Stimulated activated CD8-positive, alpha-beta memory T cell treated with anti-CD3 and anti-CD28 coated beads, Interleukin-12 subunit alpha, Interleukin-12 subunit beta, amount 100 ng/mL, for 1 hour (primary cell): Measurements from ENCODE around the gene ARMC9.

Experiments used
- DNase-seq: peaks from one replicate; pipeline ENCODE4 v3.0.0-alpha.2; 2020; ENCODE audit warnings: low read depth

Gene ARMC9

DNA sequence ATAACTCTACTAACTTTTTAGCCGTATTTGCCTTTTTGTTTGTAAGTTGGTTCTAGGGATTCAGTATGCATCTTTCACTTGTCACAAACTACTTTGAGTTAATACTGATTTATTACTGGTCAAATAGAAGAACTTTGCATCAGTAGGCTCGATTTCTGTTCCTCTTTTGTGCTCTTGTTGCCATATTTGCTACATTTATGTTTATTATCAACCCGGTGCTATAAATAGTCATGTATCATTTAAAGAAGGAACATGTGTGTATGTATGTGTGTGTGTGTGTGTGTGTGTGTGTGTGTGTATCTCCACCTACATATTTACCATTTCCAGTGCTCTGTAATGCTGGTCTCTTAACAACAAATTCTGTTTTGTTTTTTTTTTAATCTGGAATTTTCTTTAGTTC is 117.5 kb downstream of the ARMC9 start:
- no peak for DNase-seq

DNA sequence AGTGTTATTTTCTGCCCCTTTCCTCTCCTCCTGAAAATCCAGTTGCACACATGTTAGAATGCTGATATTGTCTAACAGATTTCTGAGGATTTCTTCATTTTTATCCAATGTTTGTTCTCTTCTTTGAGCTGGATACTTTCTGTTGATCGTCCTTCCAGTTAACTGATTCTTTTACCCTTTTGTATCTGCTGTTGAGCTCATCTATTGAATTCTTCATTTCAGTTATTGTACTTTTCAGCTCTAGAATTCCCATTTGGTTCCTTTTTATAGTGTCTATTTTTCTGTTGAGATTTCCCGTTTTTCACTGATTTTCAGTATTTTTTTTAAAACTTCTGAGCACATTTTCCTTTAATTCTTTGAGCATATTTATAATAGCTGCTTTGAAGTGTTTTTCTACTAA is 119.1 kb downstream of the ARMC9 start:
- no peak for DNase-seq

DNA sequence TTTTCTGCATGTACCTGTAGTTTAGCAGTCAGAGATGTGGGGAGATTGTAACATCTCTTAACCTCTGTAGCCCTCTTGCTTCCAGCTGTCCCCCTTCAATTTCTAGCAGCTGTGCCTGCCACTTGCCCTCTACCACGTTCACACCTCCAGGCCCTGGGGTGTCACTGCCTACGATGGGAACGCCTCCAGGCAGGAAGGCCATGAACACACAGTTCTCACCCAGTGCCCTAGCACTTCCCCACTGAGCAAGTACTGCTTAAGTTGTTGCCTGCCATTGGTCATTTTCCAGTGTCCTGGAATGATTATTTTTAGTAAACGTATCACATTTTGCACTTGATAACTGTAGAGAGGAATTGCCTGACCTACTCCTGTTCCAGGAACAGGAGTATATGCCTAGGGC is 120.0 kb downstream of the ARMC9 start:
- no peak for DNase-seq

DNA sequence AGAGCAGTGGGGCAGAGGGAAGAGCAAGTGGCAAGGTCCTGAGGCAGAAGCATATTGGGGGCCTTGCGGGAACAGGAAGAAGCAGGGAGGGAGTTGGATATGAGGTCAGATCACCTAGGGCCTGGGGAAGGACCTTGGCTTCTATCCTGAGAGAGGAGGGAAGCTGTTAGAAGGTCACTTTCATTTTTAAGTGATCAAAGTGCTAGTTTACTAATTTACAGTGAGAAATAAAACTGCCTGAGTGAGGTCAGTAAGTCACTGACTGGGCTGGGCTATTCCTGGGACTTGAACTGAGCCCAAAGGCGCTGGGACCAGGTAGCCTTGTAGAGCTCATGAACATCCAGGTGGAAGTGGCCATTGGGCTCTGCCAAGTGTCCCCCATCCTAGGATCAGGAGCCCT is 120.5 kb downstream of the ARMC9 start:
- no peak for DNase-seq

DNA sequence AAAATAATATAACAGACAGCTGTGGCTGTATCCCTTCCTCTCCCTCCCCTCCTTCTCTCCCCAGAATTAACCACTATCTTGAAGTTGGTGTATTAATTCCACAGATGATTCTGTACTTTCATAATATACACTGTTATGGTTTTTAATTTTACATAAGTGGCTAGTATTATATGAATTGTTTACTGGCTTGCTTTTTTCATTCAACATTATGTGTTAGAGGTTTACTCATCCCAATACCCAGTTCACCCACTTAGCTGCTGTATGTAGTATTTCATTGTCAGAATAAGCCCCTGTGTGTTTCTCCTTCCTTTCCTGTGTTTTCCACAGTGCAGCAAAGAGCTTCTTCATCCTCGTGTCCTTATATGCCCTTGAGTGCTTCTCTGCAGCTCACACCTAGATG is 121.4 kb downstream of the ARMC9 start:
- no peak for DNase-seq

DNA sequence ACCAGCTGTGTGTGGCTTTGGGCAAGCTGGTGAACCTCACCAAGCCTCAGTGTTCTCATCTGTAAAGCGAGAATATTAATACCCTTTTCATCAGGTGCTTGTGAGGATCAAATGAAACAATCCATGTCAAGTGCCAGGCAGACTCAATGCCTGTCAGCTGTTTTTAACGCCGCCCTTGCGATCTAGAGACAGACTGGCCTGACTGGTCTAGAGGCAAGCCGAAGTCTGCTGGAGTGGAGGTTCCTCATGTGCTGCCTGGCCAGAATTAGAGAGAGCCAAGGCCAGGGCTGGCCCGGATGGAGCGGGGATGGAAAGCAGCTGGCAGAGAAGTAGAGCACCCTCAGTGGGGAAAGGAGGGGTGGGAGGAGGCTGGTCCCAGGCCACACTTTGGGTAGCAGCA is 122.6 kb downstream of the ARMC9 start:
- DNase-seq = no peak

DNA sequence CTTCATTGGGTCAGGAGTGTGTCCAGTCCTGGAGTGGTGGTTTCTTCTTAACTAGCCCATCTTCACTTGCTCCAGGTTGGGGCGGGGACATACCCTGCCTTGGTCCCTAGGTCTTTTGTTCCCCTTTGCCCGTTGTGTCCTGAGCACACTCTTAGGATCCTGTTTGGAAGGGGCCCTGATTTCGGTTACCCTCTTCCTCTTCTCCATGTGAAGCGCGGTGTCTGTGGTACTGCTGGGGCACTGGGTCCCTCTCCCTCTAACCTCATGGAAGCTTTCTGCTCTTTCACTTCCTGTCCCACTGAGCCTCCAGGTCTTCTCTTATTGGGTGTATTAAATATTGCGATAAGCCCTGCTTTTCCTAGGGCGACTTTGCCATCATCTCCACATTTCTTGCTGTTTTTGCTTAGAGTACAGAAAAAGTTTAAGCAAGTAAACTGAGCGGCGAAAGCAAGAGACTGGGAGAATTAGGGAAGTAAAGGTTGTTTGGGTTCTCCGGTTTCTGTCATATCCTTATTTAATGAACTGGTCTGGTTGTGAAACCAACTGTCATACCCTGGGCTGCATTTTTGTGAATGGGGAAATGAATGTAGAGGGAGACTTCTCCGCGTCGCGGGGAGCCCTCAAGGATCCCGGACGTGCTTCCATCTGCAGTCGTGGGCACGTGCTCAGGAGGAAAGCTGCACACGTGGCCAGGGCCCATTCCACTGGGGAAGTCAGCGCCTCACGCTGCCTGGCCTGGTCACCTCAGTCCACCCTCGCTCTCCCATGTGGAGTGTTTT is 123.3 kb downstream of the ARMC9 start:
- no peak for DNase-seq

DNA sequence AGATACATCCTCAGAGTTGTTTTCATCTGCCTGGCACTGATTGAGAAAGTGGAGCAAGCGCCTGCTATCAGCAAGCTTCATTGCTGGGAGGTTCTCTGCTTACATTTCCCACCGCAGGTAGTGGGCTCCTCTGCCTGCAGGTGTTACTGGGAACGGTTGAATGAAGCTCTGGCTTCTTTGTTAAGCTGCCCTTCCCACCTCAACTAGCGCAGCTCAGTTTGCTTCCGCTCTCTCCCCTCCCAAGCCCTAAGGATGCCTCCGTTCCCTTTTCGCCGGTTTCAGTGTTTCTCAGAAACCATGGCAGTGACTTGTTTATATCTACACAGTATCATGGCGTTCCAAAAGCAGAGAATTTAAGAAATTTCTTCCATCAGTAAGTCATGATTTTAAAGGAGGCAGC is 124.9 kb downstream of the ARMC9 start:
- no peak for DNase-seq

DNA sequence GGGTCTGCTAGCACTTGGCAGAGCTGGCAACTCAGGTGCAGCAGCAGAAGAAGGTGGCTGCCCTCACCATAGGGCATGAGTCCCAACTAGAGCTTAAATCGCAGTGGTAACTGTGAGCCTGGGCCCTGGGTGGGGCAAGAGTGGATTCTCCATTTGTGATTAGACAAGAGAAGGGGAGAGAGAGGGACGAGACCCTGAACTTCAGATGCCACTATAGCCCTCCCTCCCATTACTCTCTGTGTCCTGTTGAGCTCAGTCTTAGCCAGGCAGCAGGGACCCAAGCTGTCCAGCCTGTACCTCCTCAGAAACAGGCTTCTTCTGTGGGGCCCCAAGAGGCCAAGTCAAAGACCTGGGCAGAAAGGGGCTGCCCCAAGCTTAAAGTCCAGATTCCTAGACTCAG is 127.4 kb downstream of the ARMC9 start:
- DNase-seq = no peak

DNA sequence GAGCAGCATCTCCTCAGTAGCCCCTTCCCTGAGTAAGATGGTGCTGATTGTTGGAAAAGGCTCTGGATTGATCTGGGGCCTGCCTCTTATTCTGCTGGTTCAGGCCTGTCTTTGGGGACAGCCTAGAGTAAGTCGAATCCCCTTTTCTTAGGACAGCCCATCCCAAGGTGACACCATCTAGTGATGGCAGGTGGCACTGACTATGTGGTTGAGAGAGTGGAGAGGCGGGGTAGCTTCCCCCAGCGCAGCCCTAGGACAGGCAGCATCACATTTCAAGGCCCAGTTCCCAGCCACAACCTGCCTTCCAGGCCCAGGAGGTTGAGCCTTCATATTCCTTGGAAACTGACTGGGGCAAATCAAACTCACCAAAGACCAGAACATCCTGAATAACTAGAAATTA is 128.0 kb downstream of the ARMC9 start:
- DNase-seq = no peak

DNA sequence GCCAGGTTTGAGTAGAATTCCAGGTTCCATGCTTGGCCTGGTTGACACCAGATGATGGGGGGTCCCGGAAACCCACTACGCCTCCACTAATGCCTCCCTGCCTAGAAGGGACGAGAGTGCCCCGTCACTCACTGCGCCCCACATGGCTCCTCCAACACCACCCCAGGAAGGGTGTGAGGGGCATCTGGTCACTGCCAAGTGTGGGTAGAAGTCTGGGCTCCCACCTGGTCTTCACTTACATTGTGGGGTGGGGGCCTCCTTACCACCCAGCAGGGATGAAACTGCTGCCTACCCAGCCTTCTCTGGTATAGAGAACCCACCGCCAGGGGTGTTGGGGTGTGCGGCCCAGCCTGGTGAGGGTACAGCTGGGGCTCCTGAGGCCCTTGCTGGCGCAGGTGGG is 131.9 kb downstream of the ARMC9 start:
- DNase-seq = no peak

DNA sequence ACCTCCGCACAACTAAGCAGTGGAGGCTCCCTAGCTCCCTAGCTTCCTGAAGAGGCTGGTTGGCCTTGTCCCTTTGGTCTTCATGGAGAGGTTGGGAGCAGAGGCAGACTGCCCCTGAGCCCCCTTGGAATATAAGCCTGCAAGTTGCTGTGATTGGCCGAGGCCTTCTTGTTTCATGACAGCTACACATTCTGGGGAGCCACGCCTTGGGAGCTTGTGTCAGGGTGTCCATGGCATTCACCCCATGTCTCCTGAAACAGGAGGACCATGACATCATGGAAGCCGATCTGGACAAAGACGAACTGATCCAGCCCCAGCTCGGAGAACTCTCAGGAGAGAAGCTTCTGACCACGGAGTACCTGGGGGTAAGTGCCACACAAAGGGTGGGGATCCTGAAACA is 133.1 kb downstream of the ARMC9 start:
- no peak for DNase-seq

DNA sequence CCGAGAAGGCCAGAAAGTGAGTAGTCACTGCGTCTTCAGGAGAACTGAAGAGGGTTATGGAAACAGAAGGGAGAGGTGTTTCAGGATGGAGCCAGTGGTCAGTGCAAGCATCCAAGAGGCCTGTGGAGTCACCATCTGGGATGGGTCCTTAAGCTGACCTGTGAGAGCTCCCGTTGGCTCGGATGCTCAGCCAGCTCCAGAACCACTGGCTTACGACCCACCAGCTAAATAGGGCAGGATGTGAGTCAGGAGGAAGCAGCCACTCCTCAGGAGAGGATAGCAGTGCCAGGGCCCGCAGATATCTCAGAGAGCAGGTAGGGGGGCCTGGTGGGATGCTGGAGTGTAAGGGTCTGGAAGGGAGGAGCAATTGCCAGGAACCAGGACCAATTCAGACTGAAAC is 134.0 kb downstream of the ARMC9 start:
- no peak for DNase-seq

DNA sequence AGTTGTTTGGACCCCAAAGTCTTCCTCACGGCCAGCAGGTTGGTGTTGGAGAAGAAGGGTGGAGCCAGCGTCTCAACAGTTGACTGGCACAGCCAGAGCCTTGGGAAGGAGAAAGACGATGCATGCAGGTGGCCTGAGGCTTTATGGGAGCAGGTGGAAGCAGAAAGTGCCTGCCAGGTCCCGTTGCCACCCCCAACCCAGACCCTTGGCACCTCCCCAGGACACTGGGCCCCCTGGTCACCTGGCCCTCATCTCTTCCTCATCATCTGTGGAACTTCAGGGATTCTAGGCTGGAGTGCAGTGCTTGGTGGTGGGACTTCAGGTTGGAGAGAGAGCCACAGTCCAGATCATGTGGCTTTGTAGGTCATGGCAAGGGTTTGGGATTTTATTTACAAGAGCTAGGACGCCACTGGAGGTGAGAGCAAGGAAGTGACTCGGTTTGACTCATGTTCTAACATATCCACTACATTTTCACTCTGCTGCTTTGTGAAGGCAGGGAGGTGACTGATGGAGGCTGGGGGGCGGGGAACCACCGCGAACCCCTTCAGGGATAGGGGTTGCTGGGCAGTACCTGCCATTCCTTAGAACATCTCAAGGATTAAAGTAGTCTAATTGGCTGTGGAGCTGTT is 134.6 kb downstream of the ARMC9 start:
- DNase-seq = no peak

DNA sequence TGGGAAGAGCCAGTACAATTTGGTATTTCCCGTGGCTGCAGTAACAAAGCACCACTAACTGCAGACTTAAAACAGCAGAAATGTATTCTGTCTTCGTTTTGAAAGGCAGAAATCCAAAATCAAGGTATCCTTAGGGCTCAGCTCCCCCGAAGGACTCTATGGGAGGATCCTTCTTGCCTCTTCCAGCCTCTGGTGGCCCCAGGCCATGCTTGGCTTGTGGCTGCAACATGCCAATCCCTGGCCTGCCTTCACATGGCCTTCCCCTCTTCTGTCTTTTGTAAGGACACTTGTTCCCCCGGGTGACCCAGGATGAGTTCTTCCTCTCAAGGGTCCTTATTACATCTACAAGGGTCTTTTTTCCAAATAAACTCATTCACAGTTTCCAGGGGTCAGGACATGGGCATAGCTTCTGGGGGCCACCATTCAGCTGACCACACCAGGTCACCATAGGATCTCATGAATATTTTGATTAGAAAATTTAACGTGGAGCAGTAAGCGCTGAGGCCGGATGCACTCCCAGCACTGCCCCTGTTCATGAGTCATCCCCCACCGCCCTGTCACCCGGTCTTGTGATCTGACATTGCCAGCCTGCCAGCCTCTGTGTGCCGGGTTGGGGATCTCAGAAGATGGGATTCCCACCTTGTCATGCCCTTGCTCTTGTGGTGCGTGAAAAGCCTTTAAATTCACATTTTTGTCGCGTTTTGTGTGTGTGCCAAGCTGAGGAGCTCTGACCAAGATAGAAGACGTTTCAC is 135.9 kb downstream of the ARMC9 start:
- no peak for DNase-seq

DNA sequence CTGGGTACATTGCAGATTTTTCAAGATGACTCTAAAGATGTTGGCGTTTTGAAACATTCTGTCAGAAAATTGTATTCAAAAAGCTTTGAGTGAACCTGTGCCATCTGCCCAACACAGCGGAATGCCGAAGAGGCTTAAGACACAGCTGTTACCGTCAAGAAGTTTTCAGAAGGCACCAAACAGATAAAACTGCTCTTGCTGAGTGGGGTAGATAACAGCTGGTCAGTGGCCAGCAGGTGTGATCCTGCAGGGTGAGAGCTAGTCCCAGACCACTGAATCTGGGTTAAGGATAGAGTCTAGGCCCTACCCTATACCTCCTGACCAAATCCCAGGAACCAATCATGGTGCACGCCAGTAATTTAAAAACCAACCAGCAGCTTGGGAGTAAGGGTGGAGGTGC is 136.6 kb downstream of the ARMC9 start:
- DNase-seq = no peak

DNA sequence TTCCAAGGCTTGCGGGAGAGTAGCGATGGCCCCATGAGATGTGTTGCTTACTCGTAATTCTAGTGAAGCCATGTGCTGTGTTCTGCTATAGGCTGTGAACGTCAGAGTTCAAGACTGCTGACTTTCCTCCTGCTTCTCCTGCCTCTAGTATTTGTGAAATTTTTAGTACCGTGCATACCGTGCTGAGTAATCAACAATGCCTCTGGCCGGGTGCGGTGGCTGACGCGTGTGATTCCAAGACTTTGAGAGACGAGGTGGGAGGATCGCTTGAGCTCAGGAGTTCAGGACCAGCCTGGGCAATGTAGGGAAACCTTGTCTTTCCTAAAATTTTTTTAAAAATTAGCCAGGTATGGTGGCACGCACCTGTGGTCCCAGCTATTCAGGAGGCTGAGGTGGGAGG is 137.2 kb downstream of the ARMC9 start:
- DNase-seq = no peak

DNA sequence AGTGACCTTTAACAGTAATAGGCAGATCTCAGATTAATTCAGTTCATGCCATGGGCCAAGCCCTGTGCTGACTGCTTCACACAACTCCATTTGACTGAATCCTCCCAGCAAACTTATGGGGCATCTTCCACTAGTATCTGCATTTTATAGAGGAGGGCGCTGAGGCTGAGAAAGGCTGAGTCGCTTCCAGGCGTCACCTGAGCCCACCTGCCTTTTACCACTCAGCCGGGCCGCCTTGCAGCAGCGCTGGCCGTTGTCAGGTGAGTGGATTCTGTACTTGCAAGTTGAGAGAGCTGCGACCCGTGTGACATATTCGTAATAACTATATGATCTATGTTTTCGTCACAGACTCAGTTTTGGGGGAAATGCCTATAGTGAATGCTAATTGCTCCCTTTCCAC is 137.8 kb downstream of the ARMC9 start:
- DNase-seq = no peak

DNA sequence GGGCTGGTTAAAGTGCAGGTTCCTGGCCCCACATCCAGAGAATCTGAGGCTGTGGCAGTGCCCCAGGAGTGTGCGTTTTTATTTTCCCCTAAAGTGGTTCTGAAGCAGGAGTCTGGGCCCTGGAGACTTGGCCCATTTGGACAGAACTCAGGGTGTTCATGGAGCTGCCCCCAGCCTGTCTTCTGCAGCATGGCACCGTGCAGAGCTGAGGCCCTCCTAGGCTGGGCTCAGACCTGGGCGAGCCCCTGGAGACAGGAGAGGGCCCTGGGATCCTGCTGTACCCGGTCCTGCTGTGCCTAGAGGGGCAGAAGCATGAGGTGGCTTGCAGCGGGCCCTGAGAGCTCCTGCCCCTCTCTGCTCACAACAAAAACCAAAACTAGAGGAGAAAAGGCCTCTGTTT is 138.3 kb downstream of the ARMC9 start:
- DNase-seq = no peak

DNA sequence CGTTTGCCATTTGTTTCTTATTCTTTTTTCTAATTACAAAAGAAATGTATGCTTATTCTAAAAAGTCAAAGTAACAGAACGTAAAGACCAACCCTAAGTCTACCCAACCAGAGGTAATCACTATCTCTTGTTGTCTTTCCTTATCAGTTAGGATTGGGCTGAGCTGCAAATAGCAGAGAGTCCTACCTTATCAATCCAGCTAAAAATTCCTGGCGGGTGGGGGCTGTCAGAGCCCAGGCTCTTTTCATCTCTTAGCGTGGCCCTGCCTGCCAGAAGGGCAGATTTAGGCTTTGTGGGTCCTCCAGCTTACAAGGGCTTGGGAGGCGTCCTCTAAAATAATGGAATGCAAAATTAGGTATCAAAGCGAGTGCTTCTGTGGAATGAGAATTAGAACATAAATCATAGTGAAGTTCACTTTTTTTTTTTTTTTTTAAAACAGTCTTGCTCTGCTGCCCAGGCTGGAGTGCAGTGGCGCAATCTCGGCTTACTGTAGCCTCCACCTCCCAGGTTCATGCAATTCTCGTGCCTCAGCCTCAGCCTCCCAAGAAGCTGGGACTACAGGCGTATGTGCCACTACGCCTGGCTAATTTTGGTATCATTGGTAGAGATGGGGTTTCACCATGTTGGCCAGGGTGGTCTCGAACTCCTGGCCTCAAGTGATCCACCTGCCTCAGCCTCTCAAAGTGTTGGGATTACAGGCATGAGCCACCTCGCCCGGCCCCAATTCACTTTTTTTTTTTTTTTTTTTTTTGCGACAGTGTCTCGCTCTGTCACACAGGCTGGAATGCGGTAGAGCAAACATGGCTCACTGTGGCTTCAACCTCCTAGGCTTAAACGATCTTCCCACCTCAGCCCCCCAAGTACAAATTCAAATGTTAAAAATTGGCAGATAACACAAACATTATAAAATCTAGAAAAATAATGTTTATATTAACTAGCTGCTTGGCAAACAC is 139.7 kb downstream of the ARMC9 start:
- DNase-seq = no peak

DNA sequence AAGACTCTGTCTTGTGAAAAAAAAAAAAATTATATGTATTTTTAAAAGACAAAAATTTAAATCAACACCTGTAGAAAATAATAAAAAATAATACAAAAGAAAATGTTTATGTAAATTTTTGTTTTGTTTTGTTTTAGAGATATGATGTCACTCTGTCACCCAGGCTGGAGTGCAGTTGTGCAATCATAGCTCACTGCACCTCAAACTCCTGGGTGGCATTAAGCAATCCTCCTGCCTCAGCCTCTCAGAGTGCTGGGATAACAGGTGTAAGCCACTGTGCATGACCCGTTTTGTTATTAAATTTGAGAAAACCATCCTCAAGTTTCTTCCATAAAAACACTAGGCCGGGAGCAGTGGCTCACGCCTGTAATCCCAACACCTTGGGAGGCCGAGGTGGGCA is 140.9 kb downstream of the ARMC9 start:
- no peak for DNase-seq

DNA sequence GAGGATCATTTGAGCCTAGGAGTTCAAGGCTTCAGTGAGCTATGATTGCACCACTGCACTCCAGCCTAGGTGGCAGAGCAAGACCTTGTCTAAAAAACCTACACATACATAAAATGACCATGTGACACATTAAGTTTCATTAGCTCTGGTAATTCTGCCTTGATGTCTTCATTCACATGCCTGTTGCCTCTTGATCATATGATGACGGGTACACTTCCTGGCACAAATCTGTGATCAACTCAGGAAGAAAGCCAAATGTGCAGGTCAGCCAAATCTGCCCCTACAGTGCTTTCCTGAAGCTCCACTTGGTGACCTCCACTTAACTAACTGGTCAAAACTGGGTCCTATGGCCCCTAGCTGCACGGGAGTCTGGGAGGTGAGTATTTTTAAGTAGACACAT is 142.7 kb downstream of the ARMC9 start:
- DNase-seq = no peak
